ENCODE measurements around the gene EYS. TPM values are rescaled to one million over a fixed set of nuclear protein-coding genes. Genes with fewer than 3 reads are reported as not detected.
A peak's percentile ranks its signal among the peaks of the same experiment; 100 is the strongest.

EYS gene
- total and polyA plus RNA-seq, 2 of the 8 experiments (the other 6 are each of a cell fraction or from before 2014, with no cell fraction given): 0.05 to 0.13 TPM

GRCh38 chr6:63817492-63818050, 1889.5 kb downstream of the EYS start:
- Histone ChIP-seq H3K9me3 (ENCODE audit: insufficient read depth in 2 of 2, low read depth in 1 of 2, low read length in 1 of 2) (no peaks in the 10 kb centered on the region), H3K79me2 (ENCODE audit: control insufficient read depth in 1 of 2, insufficient read depth in 2 of 2, low read length in 2 of 2) (no peaks in the 10 kb centered on the region), H3K27ac (ENCODE audit: low read depth, low read length) (no peak overlapping the region), H3K23ac (ENCODE audit: insufficient read length) (no peak overlapping the region), H2BK15ac (ENCODE audit: low read length) (no peak overlapping the region), H3K4me2 (ENCODE audit: insufficient read depth in 1 of 2, low read depth in 2 of 2, low read length in 2 of 2) (no peak overlapping the region), H3K79me1 (ENCODE audit: low read depth, low read length) (no peaks in the 10 kb centered on the region), H3K56ac (replicated peaks; ENCODE audit: insufficient read length, low read depth, low read length) (no peak overlapping the region), H4K5ac (ENCODE audit: insufficient read length, low read depth, low read length) (no peak overlapping the region), H2BK120ac (replicated peaks; ENCODE audit: low read depth, low read length) (no peak overlapping the region), H4K8ac (ENCODE audit: extremely low read depth, insufficient read depth, low read length) (no peak overlapping the region), H3K23me2 (ENCODE audit: low read depth, low read length) (no peaks in the 10 kb centered on the region), H3K14ac (ENCODE audit: insufficient read length) (no peak overlapping the region), H2BK12ac (ENCODE audit: low read depth, low read length) (no peak overlapping the region), H4K20me1 (replicated peaks in 1 of 2; ENCODE audit: control insufficient read depth in 1 of 2, insufficient read depth in 2 of 2, low read length in 2 of 2) (no peaks in the 10 kb centered on the region), H3K4me3 (ENCODE audit: extremely low read depth in 1 of 4, insufficient read depth in 2 of 4, low read depth in 3 of 4, low read length in 4 of 4) (no peak overlapping the region), H3K27me3 (replicated peaks in 1 of 4; ENCODE audit: control insufficient read depth in 3 of 4, extremely low read depth in 1 of 4, insufficient read depth in 3 of 4, low read length in 3 of 4) (no peaks in the 10 kb centered on the region), H2BK5ac (ENCODE audit: low read depth, low read length) (no peak overlapping the region), H2BK20ac (ENCODE audit: low read length) (no peak overlapping the region), H4K91ac (replicated peaks; ENCODE audit: insufficient read length, low read length) (no peak overlapping the region), H2AK5ac (ENCODE audit: low read depth, low read length) (no peak overlapping the region), H2AFZ (ENCODE audit: low read length) (peak overlapping the region; percentile 95), H3K4ac (replicated peaks; ENCODE audit: insufficient read length, low read depth, low read length) (no peak overlapping the region), H3K9ac (replicated peaks in 1 of 4; ENCODE audit: extremely low read depth in 1 of 4, low read depth in 3 of 4, low read length in 3 of 4) (no peak overlapping the region), H3K36me3 (ENCODE audit: control insufficient read depth in 2 of 4, insufficient read depth in 4 of 4, low read length in 3 of 4) (no peaks in the 10 kb centered on the region), H3K18ac (ENCODE audit: extremely low read depth, low read length) (no peak overlapping the region), H3K4me1 (replicated peaks in 1 of 4; ENCODE audit: control insufficient read depth in 3 of 4, insufficient read depth in 4 of 4, low read length in 3 of 4) (peaks cover 0 to 3% (median 0%) of the 10 kb centered on the region in 4 experiments; a peak in 1 of 7 replicates)
- CTCF ChIA-PET (ENCODE audit: partially characterized antibody): interaction anchor here (0.6 to 1.4 kb wide), 9 partner anchors 15 to 542 kb away, joined by 3 to 9 read pairs (median 3); no protein-coding TSS in a partner anchor
- POLR2A ChIA-PET (ENCODE audit: partially characterized antibody): interaction anchor here (0.9 kb wide), 1 partner anchor 11 kb away, joined by 3 read pairs; no protein-coding TSS in a partner anchor
- 77% methylated on average over 4 of the region's 4 CpGs; no CpG with 5 or more reads in 1 of the 2 experiments for WGBS, 2 experiments (ENCODE audit: extremely low coverage in 1 of 2, insufficient coverage in 1 of 2, insufficient read length in 1 of 2, insufficient replicate concordance in 2 of 2, low coverage in 1 of 2, low lambda C conversion rate in 2 of 2, missing lambda C conversion rate in 1 of 2)
- FAIRE-seq (no peak), DNase-seq (ENCODE audit: low read depth in 1 of 2, low spot score in 2 of 2) (no peak)
- no peak for TF ChIP-seq RXRA (IDR thresholded peaks at IDR 0.05; ENCODE audit: insufficient read depth, low read depth, low read length)

All from H1 (cell line).